HCT116 (cell line): ENCODE data around the gene SYTL4. TPM values are rescaled to one million over a fixed set of nuclear protein-coding genes. Genes with fewer than 3 reads are reported as not detected.

Experiments
- ATAC-seq: fragments of 200-7000 bp; cut with Tn5 transposase; 2 replicates; pipeline ENCODE4 v1.9.1; 2020; ENCODE audit warnings: mild to moderate bottlenecking, moderate library complexity
- BruUV-seq: library from RNA; stranded (reverse); fragments of 400-500 nt; replicated peaks from 2 replicates; lab custom pipeline; 2021; lab: Mats Ljungman, UMichigan
- CTCF ChIA-PET: fragments of 300-600 bp; sonication (Branson Sonifier 250); formaldehyde crosslinking; loops from one replicate; lab custom pipeline; 2021; ENCODE audit warnings: antibody characterized with exemption; lab: Charles Lee
- POLR2A ChIA-PET: fragments of 300-600, 350-600 bp; sonication (Branson Sonifier 250); formaldehyde crosslinking; loops from one replicate; lab custom pipeline; 2021; ENCODE audit warnings: antibody characterized with exemption; lab: Charles Lee
- RAD21 ChIA-PET, 2 experiments: fragments of 300-600 bp; sonication (Branson Sonifier 250); formaldehyde crosslinking; loops; one replicate each; lab custom pipeline; 2023; ENCODE audit warnings: low total read pairs in 2 of 2; ENCODE audit not compliant: uncharacterized antibody in 2 of 2, unreplicated experiment in 2 of 2, low non-redundant PET in 1 of 2; lab: Charles Lee
- DNase-seq: peaks from one replicate; pipeline ENCODE4 v3.0.0-alpha.2; 2010; ENCODE audit warnings: low read depth, low spot score
- H2AFZ ChIP-seq: fragments of 200-600 bp; shearing (Covaris generic), sonication (generic); 2 replicates; pipeline ENCODE4 v1.6.1; 2017; ENCODE audit warnings: low read depth, mixed run types, mixed read lengths, antibody characterized with exemption, low read length; ENCODE audit not compliant: poor library complexity, severe bottlenecking
- H3K27ac ChIP-seq: 2 replicates; pipeline ENCODE4 v1.5.1; 2012; ENCODE audit warnings: low read depth, low read length
- H3K27me3 ChIP-seq: fragments of 200-600 bp; sonication (generic); 2 replicates; pipeline ENCODE4 v1.6.1; 2016; ENCODE audit warnings: mixed run types, low read length, mixed read lengths; ENCODE audit not compliant: insufficient read depth
- H3K36me3 ChIP-seq, 2 experiments: fragments of 200-500 bp in 1 of 2; fragments of 200-600 bp in 1 of 2; sonication (Bioruptor generic) in 1 of 2; sonication (generic) in 1 of 2; 2 replicates each; pipeline versions ENCODE4 v1.5.1 to v1.6.1; 2014 to 2016; ENCODE audit warnings: low read length in 2 of 2, inconsistent platforms in 1 of 2, mixed read lengths in 1 of 2, mixed run types in 1 of 2; ENCODE audit not compliant: insufficient read depth in 2 of 2, control insufficient read depth in 1 of 2
- H3K4me1 ChIP-seq, 2 experiments: fragments of 200-600 bp in 1 of 2; sonication (generic) in 1 of 2; 2 replicates each; pipeline versions ENCODE4 v1.5.1 to v1.6.1; 2012 to 2017; ENCODE audit warnings: low read length in 2 of 2, inconsistent platforms in 1 of 2, mild to moderate bottlenecking in 1 of 2, mixed read lengths in 1 of 2, mixed run types in 1 of 2, moderate library complexity in 1 of 2; ENCODE audit not compliant: insufficient read depth in 2 of 2, control insufficient read depth in 1 of 2
- H3K4me2 ChIP-seq: fragments of 200-600 bp; sonication (generic); 2 replicates; pipeline ENCODE4 v1.6.1; 2017; ENCODE audit warnings: mixed run types, low read length, mixed read lengths
- H3K4me3 ChIP-seq, 2 experiments: fragments of 200-600 bp in 1 of 2; sonication (generic) in 1 of 2; replicated peaks in 1 of 2; 2 replicates each; pipeline ENCODE4 v1.5.1; 2011 to 2016; ENCODE audit warnings: low read length in 2 of 2, control low read depth in 1 of 2, low read depth in 1 of 2, mild to moderate bottlenecking in 1 of 2, mixed read lengths in 1 of 2, mixed run types in 1 of 2
- H3K79me2 ChIP-seq: fragments of 200-600 bp; sonication (generic); 2 replicates; pipeline ENCODE4 v1.6.1; 2017; ENCODE audit warnings: mild to moderate bottlenecking, mixed run types, low read length, moderate library complexity, mixed read lengths; ENCODE audit not compliant: insufficient read depth
- H3K9ac ChIP-seq: fragments of 200-600 bp; sonication (generic); 2 replicates; pipeline ENCODE4 v1.6.1; 2016; ENCODE audit warnings: low read length, mixed read lengths
- H3K9me2 ChIP-seq: fragments of 200-600 bp; sonication (generic), shearing (Covaris generic); 2 replicates; pipeline ENCODE4 v1.6.1; 2017; ENCODE audit warnings: mixed run types, mild to moderate bottlenecking, moderate library complexity; ENCODE audit not compliant: insufficient read depth
- H3K9me3 ChIP-seq, 2 experiments: fragments of 200-500 bp in 1 of 2; fragments of 200-600 bp in 1 of 2; sonication (Bioruptor generic) in 1 of 2; sonication (generic) in 1 of 2; 2 replicates each; pipeline ENCODE4 v1.6.1; 2014 to 2017; ENCODE audit warnings: low read length in 2 of 2, mixed read lengths in 2 of 2, inconsistent platforms in 1 of 2, low read depth in 1 of 2, mild to moderate bottlenecking in 1 of 2, mixed run types in 1 of 2, moderate library complexity in 1 of 2; ENCODE audit not compliant: control insufficient read depth in 1 of 2, insufficient read depth in 1 of 2
- H4K20me1 ChIP-seq: fragments of 200-600 bp; sonication (generic), shearing (Covaris generic); 2 replicates; pipeline ENCODE4 v1.6.1; 2017; ENCODE audit warnings: mixed run types, mild to moderate bottlenecking, moderate library complexity; ENCODE audit not compliant: insufficient read depth
- ATF3 ChIP-seq: IDR thresholded peaks from 2 replicates; pipeline ENCODE4 v1.6.1; 2012
- CTCF ChIP-seq, 3 experiments: fragments of 200-600 bp in 1 of 3; sonication (generic) in 1 of 3; IDR thresholded peaks in 2 of 3; conservative IDR thresholded peaks in 1 of 3; 2 replicates each; pipeline ENCODE4 v1.5.1; 2012 to 2017; ENCODE audit warnings: low read depth in 2 of 3, low read length in 2 of 3, antibody characterized with exemption in 1 of 3, borderline replicate concordance in 1 of 3, control low read depth in 1 of 3, mild to moderate bottlenecking in 1 of 3, mixed read lengths in 1 of 3, mixed run types in 1 of 3, moderate library complexity in 1 of 3; ENCODE audit not compliant: insufficient read depth in 1 of 3
- ELF1 ChIP-seq: IDR thresholded peaks from 2 replicates; pipeline ENCODE4 v1.6.1; 2012; ENCODE audit warnings: low read depth, borderline replicate concordance
- EZH2 ChIP-seq: fragments of 200-600 bp; sonication (generic); IDR thresholded peaks from 2 replicates; pipeline ENCODE4 v1.6.1; 2017; ENCODE audit warnings: antibody characterized with exemption, mixed run types
- EZH2phosphoT487 ChIP-seq: fragments of 200-600 bp; IDR thresholded peaks from 2 replicates; pipeline ENCODE4 v1.6.1; 2018; ENCODE audit warnings: antibody characterized with exemption, borderline replicate concordance
- FOSL1 ChIP-seq: IDR thresholded peaks from 2 replicates; pipeline ENCODE4 v1.6.1; 2012; ENCODE audit warnings: low read depth
- JUND ChIP-seq: IDR thresholded peaks from 2 replicates; pipeline ENCODE4 v1.6.1; 2012
- MAX ChIP-seq: IDR thresholded peaks from 2 replicates; pipeline ENCODE4 v1.6.1; 2012
- POLR2A ChIP-seq: IDR thresholded peaks from 2 replicates; pipeline ENCODE4 v1.7.0; 2011; ENCODE audit warnings: borderline replicate concordance; ENCODE audit not compliant: insufficient read depth, insufficient read length; ENCODE audit errors: extremely low read depth
- POLR2AphosphoS5 ChIP-seq: IDR thresholded peaks from 2 replicates; pipeline ENCODE4 v1.6.1; 2011; ENCODE audit warnings: mild to moderate bottlenecking, low read depth, low read length, moderate library complexity
- RAD21 ChIP-seq: IDR thresholded peaks from 2 replicates; pipeline ENCODE4 v1.6.1; 2012; ENCODE audit warnings: low read depth, mild to moderate bottlenecking
- SIN3A ChIP-seq: IDR thresholded peaks from 2 replicates; pipeline ENCODE4 v1.6.1; 2012; ENCODE audit warnings: low read depth
- SP1 ChIP-seq: IDR thresholded peaks from 2 replicates; pipeline ENCODE4 v1.6.1; 2012; ENCODE audit warnings: low read depth
- ZBTB33 ChIP-seq: IDR thresholded peaks from 2 replicates; pipeline ENCODE4 v1.6.1; 2011; ENCODE audit warnings: mild to moderate bottlenecking, low read length, moderate library complexity; ENCODE audit not compliant: insufficient replicate concordance; ENCODE audit errors: extremely low read depth
- intact Hi-C: fragments of 100-400 bp; cut with micrococcal nuclease; formaldehyde crosslinking; loops from 2 replicates; pipeline ENCODE4 v1.10.0; 2022
- total RNA-seq: library from RNA; stranded (reverse); gene quantifications from one replicate; pipeline ENCODE4 v1.2.1, GENCODE V29; 2021; ENCODE audit not compliant: unreplicated experiment

Gene SYTL4
- total RNA-seq, 1 experiment from 2014 or later: 8.8 TPM

GRCh38 chrX:100672966-100673365 lies 59.0 kb downstream of the SYTL4 start:
- ChIA-PET CTCF (interaction anchor here (5.1 kb wide), 1 partner anchor 95 kb away, joined by 34 read pairs; no protein-coding TSS in a partner anchor), POLR2A (no interaction called here), RAD21 (no interaction called here)
- Histone ChIP-seq H3K9me3 (no peaks in the 10 kb centered on the region), H3K4me1 (peaks cover 0 to 31% of the 10 kb centered on the region in 2 experiments; a peak in 3 of 4 replicates), H4K20me1 (no peaks in the 10 kb centered on the region), H3K4me3 (no peak overlapping the region), H3K9ac (no peak overlapping the region), H3K27me3 (no peaks in the 10 kb centered on the region), H3K36me3 (no peaks in the 10 kb centered on the region), H3K4me2 (no peak overlapping the region), H3K27ac (no peak overlapping the region), H3K9me2 (no peaks in the 10 kb centered on the region), H2AFZ (no peak overlapping the region), H3K79me2 (no peaks in the 10 kb centered on the region)
- no TSS peak for BruUV-seq
- ATAC-seq (no peak), DNase-seq (no peak)
- no peak for TF ChIP-seq EZH2
- intact Hi-C loops: no loop called here

- no peaks in the 10 kb centered on the region for H3K4me1 ChIP-seq
- H3K36me3 ChIP-seq: no peaks in the 10 kb centered on the region
- no peak overlapping the region for H3K9ac ChIP-seq
- H2AFZ ChIP-seq: no peak overlapping the region
- intact Hi-C loops: no loop called here
- H4K20me1 ChIP-seq: no peaks in the 10 kb centered on the region
- TF ChIP-seq CTCF (IDR thresholded peaks at IDR 0.05 in 2 of 3, conservative IDR thresholded peaks at IDR 0.05 in 1 of 3; ENCODE audit: borderline replicate concordance in 1 of 3, insufficient read depth in 1 of 3, low read depth in 2 of 3, low read length in 2 of 3) (no peak), EZH2phosphoT487 (no peak), POLR2AphosphoS5 (no peak), SP1 (no peak), ELF1 (no peak), SIN3A (no peak), ZBTB33 (no peak), FOSL1 (no peak), JUND (no peak), MAX (no peak), ATF3 (no peak), POLR2A (no peak), RAD21 (no peak)
- no peaks in the 10 kb centered on the region for H3K79me2 ChIP-seq
- no peaks in the 10 kb centered on the region for H3K27me3 ChIP-seq
- H3K27ac ChIP-seq: no peak overlapping the region
- ChIA-PET RAD21 (no interaction called here), POLR2A (no interaction called here), CTCF (no interaction called here)
- no TSS peak for BruUV-seq
- no peak overlapping the region for H3K4me2 ChIP-seq
- H3K4me3 ChIP-seq: no peak overlapping the region
- DNase-seq (no peak), ATAC-seq (no peak)
- no peaks in the 10 kb centered on the region for H3K9me2 ChIP-seq
- no peaks in the 10 kb centered on the region for H3K9me3 ChIP-seq
Observed at GRCh38 chrX:100663642-100664041, 68.3 kb downstream of the SYTL4 start.
